DMS79 (cell line): ENCODE results near the gene AKR1B1.

Experiments used
- DNase-seq: peaks from one replicate; lab custom pipeline; 2025; lab: John Stamatoyannopoulos, UW

AKR1B1 gene

DNA sequence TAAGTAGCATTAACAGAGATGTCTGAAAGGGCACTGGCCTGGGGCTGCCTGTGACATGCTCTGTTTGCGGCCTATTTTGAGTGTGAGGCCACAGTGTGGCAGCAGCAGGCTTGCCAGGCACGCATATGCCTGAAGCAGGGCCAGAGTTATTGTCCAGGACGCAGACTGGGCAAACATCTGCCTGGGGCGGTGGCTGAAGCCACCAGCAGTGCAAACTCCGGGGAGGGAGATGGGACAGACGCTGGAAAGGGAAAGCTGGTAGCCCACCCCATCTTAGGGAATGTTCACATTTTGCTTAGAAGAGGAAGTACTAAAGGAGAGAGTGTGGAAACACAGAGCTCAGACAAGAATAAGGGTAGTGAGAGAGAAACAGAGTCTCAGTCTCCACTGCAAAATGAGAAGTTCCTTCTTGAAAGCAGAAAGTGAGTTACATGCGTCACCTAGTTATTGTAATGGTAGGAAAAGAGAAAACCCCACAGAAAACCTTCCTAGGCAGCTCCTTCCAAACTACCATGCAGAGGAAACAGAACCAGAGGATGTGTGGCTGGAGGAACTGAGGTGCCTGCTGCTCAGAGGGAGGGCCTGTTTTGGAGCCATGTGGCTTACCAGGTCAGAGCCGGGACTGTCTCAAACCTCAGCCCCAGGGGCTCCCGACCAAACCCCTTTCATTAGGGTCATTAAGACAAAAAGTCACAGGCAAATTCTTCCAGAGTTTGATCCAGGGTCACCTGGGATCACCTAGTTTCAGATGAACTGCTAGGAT is 14.5 kb downstream of the AKR1B1 start:
- no peak for DNase-seq

DNA sequence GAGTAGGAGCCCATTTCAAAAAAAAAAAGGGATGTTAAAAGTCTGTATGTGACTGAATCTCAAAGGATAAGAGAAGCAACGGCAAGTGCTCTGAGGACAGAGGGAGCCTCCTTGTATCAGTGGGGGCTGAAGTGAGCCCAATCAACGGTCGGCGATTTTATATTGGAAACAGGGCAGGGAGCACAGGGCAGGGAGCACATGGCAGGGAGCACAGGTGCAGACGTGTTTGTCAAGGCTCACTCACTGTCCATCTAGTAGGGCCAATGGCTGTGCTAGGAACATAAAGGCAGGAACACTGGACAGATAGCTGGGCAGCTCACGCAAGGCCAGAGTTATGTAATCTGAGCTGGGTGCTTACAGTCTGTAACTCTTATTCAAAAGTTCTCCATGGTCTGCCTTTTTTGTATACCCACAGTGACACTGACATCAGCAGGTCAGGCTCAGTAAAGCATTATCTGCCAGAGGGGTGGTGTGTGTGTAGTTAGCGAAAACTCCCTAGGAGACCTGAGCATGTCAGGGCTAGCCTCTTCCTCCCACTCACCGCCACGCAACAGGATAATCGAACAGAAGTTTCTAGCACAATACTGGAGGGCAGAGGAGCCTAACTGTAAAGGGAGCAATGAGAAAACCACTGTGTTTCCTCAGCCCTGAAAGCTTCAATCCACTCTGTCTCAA is 15.4 kb downstream of the AKR1B1 start:
- DNase-seq, result no peak

- DNase-seq, result no peak
These were observed 16.3 kb downstream of the AKR1B1 start for GRCh38 chr7:134442441-134443220.

DNA sequence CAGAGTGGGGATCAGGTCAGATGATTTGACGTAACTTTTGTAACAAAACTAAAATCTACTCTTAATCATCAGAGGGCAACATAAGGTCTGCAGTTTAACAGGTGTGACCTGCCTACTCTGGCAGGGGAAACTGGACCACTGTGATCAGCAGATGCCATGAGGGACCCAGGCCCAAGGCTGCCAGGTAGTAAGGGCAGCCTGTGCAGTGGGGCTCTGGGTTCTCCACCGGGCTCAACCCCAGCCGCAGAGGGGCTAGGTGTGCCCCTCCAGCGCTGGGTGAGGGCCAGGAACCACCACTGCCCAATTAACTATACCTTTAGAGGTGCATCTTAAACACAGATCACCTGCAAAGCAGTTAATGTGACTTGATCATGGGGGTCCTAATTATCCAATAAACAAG is 17.6 kb downstream of the AKR1B1 start:
- no peak for DNase-seq

- no peak for DNase-seq
These were observed 18.4 kb downstream of the AKR1B1 start for GRCh38 chr7:134440476-134440875.

DNA sequence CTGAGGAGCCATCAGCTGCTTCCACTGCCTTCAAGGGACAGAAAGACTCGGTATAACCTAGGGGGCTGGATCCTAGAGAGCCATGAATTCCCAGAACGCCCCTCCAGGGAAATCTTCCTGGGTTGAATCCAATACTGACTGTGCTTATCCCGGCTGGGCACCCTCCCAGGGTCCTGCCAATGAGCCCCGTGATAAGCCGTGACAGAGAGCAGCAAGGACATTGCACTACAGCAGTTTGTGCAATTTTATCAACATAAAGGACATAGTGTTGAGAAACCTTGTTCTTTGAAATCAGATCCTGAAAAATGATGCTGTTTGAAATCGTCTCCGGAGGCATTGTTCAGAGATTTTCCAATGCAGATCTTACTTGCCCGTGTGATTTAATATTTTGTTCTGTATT is 18.8 kb downstream of the AKR1B1 start:
- no peak for DNase-seq

DNA sequence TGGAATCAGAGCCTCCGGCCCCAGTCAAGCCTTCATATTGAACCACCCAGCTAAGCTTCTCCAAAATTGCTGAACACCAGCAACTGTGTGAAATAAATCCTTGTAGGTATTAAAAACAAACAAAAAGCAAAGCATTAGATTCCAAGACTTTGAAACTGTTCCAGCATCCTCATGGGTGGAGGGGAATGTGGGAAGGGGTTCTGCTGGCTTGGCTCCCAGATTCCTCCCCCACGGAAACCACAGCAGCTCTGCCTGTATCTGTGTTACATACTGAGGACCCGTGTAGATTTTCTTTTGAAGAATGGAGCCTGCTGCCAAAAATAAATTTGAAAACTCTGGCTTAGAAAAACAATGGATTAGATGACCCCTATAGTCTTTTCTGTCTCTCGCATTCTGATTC is 20.0 kb downstream of the AKR1B1 start:
- DNase-seq, result no peak

GRCh38 chr7:134435161-134435920 is 23.6 kb downstream of the AKR1B1 start:
- DNase-seq, result no peak

DNA sequence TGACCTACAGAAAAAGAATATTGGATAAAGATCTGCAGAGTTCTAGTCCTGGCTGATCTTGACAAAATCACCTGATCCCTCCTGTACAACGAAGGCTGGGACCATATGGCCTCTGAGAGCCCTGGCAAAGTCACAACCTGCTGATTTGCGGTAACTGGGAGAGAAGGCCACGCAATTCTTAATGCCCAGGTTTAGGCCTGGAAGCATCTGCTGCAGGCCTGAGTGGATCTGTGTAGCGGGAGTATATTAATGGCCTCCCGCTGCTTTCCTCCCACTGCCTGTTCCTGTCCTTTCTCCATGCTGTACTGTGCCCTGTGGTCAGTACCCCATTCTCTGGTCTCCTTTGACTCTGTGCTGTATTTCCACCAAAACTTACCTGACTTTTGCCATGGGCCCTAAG is 24.2 kb downstream of the AKR1B1 start:
- no peak for DNase-seq

- DNase-seq, result no peak
These were observed 25.5 kb downstream of the AKR1B1 start for GRCh38 chr7:134433430-134433829.

GRCh38 chr7:134432296-134433152 is 26.4 kb downstream of the AKR1B1 start:
- DNase-seq, result peak; percentile 73

- no peak for DNase-seq
These were observed 27.1 kb downstream of the AKR1B1 start for GRCh38 chr7:134431815-134432214.

GRCh38 chr7:134429481-134429880 is 29.4 kb downstream of the AKR1B1 start:
- DNase-seq, result no peak

DNA sequence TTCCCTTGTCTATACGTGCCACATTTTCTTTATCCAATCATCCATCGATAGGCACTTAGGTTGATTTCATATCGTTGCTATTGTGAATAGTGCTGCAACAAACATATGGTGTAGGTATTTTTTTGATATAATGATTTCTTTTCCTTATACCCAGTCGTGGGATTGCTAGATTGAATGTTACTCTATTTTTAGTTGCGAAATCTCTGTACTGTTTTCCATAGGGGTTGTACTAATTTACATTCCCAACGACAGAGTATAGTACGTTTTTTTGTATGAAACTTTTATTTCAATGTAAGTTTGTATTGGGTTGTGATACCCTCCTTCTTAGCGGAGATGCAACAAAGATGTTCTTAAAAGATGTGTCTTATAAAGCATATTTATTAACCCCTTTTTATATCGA is 30.0 kb downstream of the AKR1B1 start:
- no peak for DNase-seq

DNA sequence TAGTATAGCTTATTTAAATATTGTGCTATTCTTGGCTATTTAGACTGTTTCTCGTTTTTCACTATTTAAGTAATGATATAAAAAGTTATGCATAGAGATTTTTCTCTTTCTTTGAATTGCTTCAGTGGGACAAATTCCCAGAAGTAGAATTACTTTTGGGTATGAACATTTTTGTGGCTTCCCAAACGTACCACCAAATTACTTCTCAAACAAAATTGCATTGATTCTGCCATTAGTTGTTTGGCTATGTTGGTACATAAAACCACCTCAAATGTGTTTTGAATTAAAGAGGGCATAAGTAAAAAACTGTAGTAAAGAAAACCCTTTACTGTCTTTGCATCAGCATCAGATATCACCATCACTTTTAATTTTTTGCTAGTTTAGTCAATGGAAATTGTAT is 31.0 kb downstream of the AKR1B1 start:
- DNase-seq, result no peak

DNA sequence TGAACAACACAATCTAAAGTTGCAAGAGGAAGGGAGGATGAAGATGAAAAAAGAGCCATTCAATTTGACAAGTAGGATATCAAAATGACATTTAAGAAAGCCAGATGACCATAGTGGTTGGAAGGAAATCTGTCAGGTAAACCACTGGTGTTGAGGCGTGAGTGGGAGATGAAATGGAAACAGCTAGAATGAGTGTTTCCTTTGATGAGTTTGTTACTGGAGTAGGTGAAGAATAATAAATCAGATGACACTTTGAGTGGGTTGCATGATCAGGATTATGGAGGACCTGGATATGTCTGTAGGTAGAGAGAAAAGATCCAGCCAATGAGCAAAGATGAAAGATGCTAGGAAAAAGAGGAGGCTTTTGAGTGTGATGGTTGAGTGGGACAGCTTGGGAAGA is 33.1 kb downstream of the AKR1B1 start:
- no peak for DNase-seq

- DNase-seq, result no peak
These were observed 36.3 kb downstream of the AKR1B1 start for GRCh38 chr7:134422638-134423037.

GRCh38 chr7:134422008-134422407 is 36.9 kb downstream of the AKR1B1 start:
- DNase-seq, result no peak

DNA sequence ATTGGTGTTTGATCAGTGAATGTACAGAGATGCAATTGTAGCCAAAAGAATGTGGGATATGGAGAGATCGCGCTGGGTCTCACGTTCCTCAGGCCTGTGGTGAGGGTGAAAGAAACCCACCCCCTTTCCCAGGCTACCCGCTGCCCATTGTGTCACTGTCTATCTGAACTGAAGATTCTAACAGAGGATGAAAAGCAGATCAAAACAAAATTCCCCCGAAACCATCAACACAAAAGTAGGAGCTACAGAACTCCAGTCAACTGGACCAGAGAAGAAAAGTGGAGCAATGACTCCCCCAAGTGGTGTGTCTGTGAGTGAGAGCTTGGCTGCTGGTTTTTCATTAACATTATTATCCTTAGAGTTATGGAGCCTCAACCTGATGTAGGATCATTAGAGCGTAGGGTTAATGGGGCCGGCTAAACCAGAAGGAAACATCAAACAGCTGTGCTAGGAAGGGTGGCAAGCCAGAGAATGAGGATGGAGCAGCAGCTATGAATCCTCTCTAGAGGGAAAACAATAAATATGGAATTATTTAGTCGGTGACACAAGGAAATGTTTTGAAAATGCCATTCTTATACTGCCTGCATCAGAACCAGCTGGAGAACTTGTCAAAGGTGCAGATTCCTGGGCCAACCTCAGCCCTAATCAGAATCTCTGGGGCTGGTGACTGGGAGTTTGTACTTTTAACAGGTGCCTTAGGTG is 38.3 kb downstream of the AKR1B1 start:
- DNase-seq, result peak; percentile 53

- peak; percentile 47 for DNase-seq
These were observed 39.0 kb downstream of the AKR1B1 start for GRCh38 chr7:134419875-134420274.

DNA sequence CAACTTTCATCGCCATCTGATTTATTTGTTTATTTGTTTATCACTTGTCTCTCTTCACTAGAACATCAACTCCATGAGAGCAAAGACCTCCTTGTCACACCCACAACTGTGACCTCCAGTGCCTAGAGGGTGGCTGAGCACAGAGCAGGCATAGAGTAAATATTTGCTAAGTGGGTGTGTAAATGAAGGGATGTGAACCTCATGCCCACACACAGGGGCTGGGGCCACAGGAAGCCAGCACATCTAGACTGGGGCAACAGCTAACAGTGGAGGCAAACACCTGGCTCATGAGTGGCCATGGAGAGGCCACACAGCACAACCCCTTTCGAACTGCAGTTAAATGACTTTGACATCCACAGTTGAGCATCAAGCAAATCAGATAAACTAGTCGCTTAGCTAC is 39.8 kb downstream of the AKR1B1 start:
- DNase-seq, result no peak
